Adrenal gland (tissue), 12 donors: ENCODE results near the gene PRIMA1. TPM values are rescaled to one million over a fixed set of nuclear protein-coding genes. Genes with fewer than 3 reads are reported as not detected.

ENCODE experiments used
- DNase-seq, 7 donors: peaks; one replicate each; pipeline ENCODE4 v3.0.0-alpha.2; 2019 to 2020
- H3K27ac ChIP-seq, 5 donors: fragments of 200-600 bp; sonication (generic) in 4 of 5; 1 replicate in 3 of 5; 2 replicates in 2 of 5; pipeline versions ENCODE4 v1.5.1 to v1.8.0; 2016 to 2020; ENCODE audit warnings: mild to moderate bottlenecking in 1 of 5
- H3K27me3 ChIP-seq: fragments of 200-600 bp; 2 replicates; pipeline ENCODE4 v1.8.0; 2021
- H3K36me3 ChIP-seq, 2 donors: fragments of 200-600 bp; replicated peaks in 1 of 2; 1 replicate in 1 of 2; 2 replicates in 1 of 2; pipeline versions ENCODE4 v1.5.1 to v1.8.0; 2018 to 2022
- H3K4me1 ChIP-seq, 2 donors: fragments of 200-600 bp; replicated peaks in 1 of 2; 1 replicate in 1 of 2; 2 replicates in 1 of 2; pipeline versions ENCODE4 v1.5.1 to v1.8.0; 2018 to 2021
- H3K4me3 ChIP-seq, 4 donors: fragments of 200-600 bp; sonication (generic) in 3 of 4; one replicate each; pipeline ENCODE4 v1.5.1; 2016 to 2018
- H3K9me3 ChIP-seq, 3 donors: fragments of 200-600 bp; sonication (generic) in 1 of 3; replicated peaks in 1 of 3; 1 replicate in 2 of 3; 2 replicates in 1 of 3; pipeline versions ENCODE4 v1.5.1 to v1.8.0; 2016 to 2021
- POLR2A ChIP-seq, 2 donors: fragments of 450-650 bp; IDR thresholded peaks; one replicate each; pipeline ENCODE4 v1.6.1; 2017; ENCODE audit warnings: antibody characterized with exemption in 2 of 2, mild to moderate bottlenecking in 2 of 2, moderate library complexity in 1 of 2
- WGBS, 4 donors: extraction: QIAGEN DNeasy Blood & Tissue Kit in 2 of 4; methylation state at CpG; one replicate each; pipeline versions ENCODE4 v1.1.5 to v1.1.7; 2013 to 2017; 5-methylcytosine and 5-hydroxymethylcytosine counted together
- intact Hi-C, 2 donors: fragments of 100-400 bp; cut with DNase I; formaldehyde crosslinking; loops; one replicate each; pipeline versions ENCODE4 v1.14.1 to v1.15.0; 2022 to 2023
- polyA plus RNA-seq, 3 donors: library from polyadenylated mRNA; stranded (reverse); fragments of 200-250 nt in 2 of 3; fragments of 350-450 nt in 1 of 3; fragmentation: Illumina TruSeq in 1 of 3; extraction: RNeasy Lipid Tissue Mini Kit (QIAGEN cat#74804) in 1 of 3; gene quantifications; one replicate each; pipeline ENCODE4 v1.2.3, GENCODE V29; 2013 to 2014
- total RNA-seq, 9 donors: library from RNA; depleted of rRNA in 4 of 9; stranded (reverse); fragments of >200 nt in 4 of 9; fragments of 120-200 nt in 1 of 9; fragmentation: NEBNext Ultra II Directional in 1 of 9; extraction: Animal tissue kit (Norgen Biotek cat#: 25700) in 1 of 9; gene quantifications; one replicate each; pipeline versions ENCODE4 v1.1.0 to v1.2.4, GENCODE V29; 2013 to 2023
- TF ChIP-seq, protein P1 (sequence below), 6 experiments: fragments of 450-650 bp in 4 of 6; fragments of 200-600 bp in 2 of 6; sonication (generic) in 1 of 6; IDR thresholded peaks; 1 replicate in 5 of 6; 2 replicates in 1 of 6; pipeline versions ENCODE4 v1.5.1 to v1.8.0; 2016 to 2021; ENCODE audit warnings: antibody characterized with exemption in 6 of 6, mild to moderate bottlenecking in 2 of 6, moderate library complexity in 1 of 6
- donor health status: healthy with polysubstance abuse.
- donor health status: Bipolar disorder and iron deficiency.
- donor health status: DM: yes; HTN: yes; CAD: no.
- donor health status: DM: no; HTN: no; CAD: no.
- donor health status: DM: no; HTN: no; CAD: no.
- donor health status: DM: yes; HTN: yes; CAD: no.

Gene PRIMA1
- total and polyA plus RNA-seq, 12 donors = 0.47 to 4.7 (median 1.7) TPM; not detected in 1

DNA sequence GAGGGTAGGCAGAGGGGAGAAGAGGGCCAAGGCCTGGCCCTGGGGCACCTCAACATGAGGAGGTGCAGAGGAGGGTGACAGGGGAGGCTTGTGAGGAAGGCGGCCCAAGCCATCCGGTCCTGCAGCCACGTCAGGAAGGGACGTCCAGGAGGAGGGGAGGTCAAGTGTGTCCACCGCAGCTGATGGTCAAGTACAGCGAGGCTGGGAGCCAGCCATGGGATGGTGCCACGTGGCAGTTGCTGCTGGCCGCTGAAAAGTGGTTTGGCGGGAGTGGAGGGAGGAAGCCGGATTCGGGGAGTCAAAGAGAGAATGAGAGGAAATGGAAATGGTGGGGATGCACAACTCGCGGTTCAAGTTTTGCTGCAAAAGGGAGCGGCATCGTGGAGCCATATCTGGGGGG is 41.2 kb downstream of the PRIMA1 start:
- no peaks in the 10 kb centered on the region for H3K9me3 ChIP-seq
- no peaks in the 10 kb centered on the region for H3K4me1 ChIP-seq
- H3K27ac ChIP-seq = no peak overlapping the region
- no peaks in the 10 kb centered on the region for H3K36me3 ChIP-seq
- no peak overlapping the region for H3K4me3 ChIP-seq
- 82 to 87% (median 85%) methylated on average over 15 of the region's 15 CpGs for WGBS, 4 donors
- no peak for DNase-seq
- H3K27me3 ChIP-seq = peaks cover 3% of the 10 kb centered on the region
- intact Hi-C loops = no loop called here
- TF ChIP-seq, protein P1, sequence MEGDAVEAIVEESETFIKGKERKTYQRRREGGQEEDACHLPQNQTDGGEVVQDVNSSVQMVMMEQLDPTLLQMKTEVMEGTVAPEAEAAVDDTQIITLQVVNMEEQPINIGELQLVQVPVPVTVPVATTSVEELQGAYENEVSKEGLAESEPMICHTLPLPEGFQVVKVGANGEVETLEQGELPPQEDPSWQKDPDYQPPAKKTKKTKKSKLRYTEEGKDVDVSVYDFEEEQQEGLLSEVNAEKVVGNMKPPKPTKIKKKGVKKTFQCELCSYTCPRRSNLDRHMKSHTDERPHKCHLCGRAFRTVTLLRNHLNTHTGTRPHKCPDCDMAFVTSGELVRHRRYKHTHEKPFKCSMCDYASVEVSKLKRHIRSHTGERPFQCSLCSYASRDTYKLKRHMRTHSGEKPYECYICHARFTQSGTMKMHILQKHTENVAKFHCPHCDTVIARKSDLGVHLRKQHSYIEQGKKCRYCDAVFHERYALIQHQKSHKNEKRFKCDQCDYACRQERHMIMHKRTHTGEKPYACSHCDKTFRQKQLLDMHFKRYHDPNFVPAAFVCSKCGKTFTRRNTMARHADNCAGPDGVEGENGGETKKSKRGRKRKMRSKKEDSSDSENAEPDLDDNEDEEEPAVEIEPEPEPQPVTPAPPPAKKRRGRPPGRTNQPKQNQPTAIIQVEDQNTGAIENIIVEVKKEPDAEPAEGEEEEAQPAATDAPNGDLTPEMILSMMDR (IDR thresholded peaks at IDR 0.05) = no peak
- no peak for TF ChIP-seq POLR2A (IDR thresholded peaks at IDR 0.05)

DNA sequence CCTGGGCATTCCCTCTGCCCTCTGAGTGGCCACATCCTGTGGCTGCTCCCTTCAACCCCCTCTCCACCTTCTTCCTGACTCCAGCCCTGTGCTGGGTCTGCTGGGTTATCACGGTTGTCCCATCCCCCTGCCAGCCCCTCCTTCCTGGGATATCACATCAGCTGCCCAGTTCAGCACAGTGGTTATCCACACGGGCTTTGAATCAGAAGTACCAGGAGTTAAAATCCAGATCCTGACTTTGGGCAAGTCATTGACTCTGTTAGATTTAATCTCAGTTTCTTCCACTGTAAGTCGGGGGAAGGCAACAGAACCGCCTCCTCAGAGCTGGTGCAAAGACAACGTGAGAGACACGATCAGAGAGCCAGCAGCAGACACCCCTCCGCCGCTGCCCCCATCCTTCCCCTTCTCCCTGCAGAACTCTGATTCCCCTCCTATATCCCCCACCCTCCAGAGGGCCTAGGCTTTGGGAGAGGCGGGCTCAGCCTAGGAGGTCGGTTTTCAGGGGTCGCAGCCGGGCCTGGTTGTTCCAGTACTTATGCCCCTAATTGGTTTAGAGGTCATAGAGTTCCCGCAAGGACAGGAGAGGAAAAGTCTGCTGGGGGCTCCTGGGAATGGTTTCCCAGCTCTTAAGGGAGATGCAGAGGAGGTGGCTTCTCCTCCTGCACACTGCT is 42.5 kb downstream of the PRIMA1 start:
- WGBS, 4 donors = 73 to 83% (median 82%) methylated on average over 7 to 13 of the region's 13 CpGs
- no peaks in the 10 kb centered on the region for H3K36me3 ChIP-seq
- no peaks in the 10 kb centered on the region for H3K9me3 ChIP-seq
- no peak overlapping the region for H3K4me3 ChIP-seq
- intact Hi-C loops = no loop called here
- H3K27ac ChIP-seq = no peak overlapping the region
- no peak for DNase-seq
- H3K27me3 ChIP-seq = peaks cover 3% of the 10 kb centered on the region
- no peaks in the 10 kb centered on the region for H3K4me1 ChIP-seq
- no peak for TF ChIP-seq POLR2A (IDR thresholded peaks at IDR 0.05)
- TF ChIP-seq, protein P1 (IDR thresholded peaks at IDR 0.05) = no peak

DNA sequence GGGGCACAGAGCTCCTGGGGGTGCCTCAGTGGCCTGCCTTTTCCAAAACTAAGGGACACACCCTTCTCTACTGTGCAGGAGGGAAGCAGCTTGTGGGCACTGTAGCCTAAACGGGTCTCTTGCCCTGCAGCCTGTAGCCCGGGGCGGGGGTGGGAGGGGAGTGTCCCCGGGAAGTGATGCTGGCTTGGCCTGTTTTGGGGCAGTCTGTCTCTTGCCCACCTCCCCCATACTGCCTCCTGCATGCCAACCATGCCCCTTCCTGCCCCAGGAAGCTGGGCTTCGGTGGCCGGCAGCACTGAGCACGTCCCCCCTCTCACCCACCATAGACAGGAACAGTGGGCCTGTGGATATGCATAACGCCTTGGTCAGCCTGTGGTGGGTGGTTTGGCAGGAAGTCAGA is 43.4 kb downstream of the PRIMA1 start:
- peaks cover 3% of the 10 kb centered on the region for H3K27me3 ChIP-seq
- intact Hi-C loops = no loop called here
- TF ChIP-seq POLR2A (IDR thresholded peaks at IDR 0.05) = no peak
- no peaks in the 10 kb centered on the region for H3K36me3 ChIP-seq
- no peaks in the 10 kb centered on the region for H3K4me1 ChIP-seq
- DNase-seq = no peak
- no peak overlapping the region for H3K27ac ChIP-seq
- 55 to 73% (median 68%) methylated on average over 4 to 8 of the region's 8 CpGs; no CpG with 5 or more reads in 1 of the 4 donors for WGBS, 4 donors
- no peaks in the 10 kb centered on the region for H3K9me3 ChIP-seq
- no peak overlapping the region for H3K4me3 ChIP-seq

DNA sequence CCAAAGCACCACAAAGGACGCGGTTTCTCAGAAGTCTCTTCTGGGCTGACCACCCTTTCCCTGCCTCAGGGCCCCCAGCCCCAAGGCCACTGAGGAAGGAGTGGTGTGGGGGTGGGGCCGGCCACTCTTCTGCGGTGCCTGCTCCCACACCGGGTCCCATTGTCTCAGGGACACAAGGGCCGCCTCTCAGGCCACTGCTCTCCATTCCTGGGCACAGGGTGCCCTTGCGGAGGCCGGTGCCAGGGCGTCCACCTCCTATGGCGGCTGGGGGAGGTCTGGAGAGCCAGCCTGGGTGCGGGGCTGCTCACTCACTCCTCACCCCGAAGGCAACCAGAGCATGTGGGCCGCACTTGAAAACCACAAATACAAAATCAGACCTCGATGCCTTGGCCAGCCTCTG is 44.1 kb downstream of the PRIMA1 start:
- 71 to 86% (median 82%) methylated on average over 5 to 14 of the region's 14 CpGs for WGBS, 4 donors
- no peaks in the 10 kb centered on the region for H3K36me3 ChIP-seq
- H3K4me3 ChIP-seq = no peak overlapping the region
- H3K4me1 ChIP-seq = no peaks in the 10 kb centered on the region
- intact Hi-C loops = no loop called here
- no peak for DNase-seq
- TF ChIP-seq, protein P1 (IDR thresholded peaks at IDR 0.05) = no peak
- TF ChIP-seq POLR2A (IDR thresholded peaks at IDR 0.05) = no peak
- H3K27ac ChIP-seq = no peak overlapping the region
- peaks cover 3% of the 10 kb centered on the region for H3K27me3 ChIP-seq
- no peaks in the 10 kb centered on the region for H3K9me3 ChIP-seq
